RWPE1 (cell line): Measurements from ENCODE around the gene TGIF2.
A peak's percentile ranks its signal among the peaks of the same experiment; 100 is the strongest.

ENCODE experiments used
- CTCF ChIA-PET: fragments of 350-600 bp; sonication (Branson Sonifier 250); formaldehyde crosslinking; extraction: SDS; loops from one replicate; lab custom pipeline; 2021; lab: Yijun Ruan, JAX
- POLR2A ChIA-PET: fragments of 400-600 bp; formaldehyde crosslinking; extraction: SDS; loops from one replicate; lab custom pipeline; 2020; ENCODE audit warnings: antibody characterized with exemption; ENCODE audit not compliant: low non-redundant PET; lab: Yijun Ruan, JAX
- DNase-seq: peaks from one replicate; pipeline ENCODE4 v3.0.0; 2012; ENCODE audit warnings: low spot score
- H3K27ac ChIP-seq: fragments of 450-650 bp; 2 replicates; pipeline ENCODE4 v1.5.1; 2017
- CTCF ChIP-seq: fragments of 450-650 bp; conservative IDR thresholded peaks from 2 replicates; pipeline ENCODE4 v1.5.1; 2017; ENCODE audit warnings: low read depth, mild to moderate bottlenecking

Gene TGIF2

DNA sequence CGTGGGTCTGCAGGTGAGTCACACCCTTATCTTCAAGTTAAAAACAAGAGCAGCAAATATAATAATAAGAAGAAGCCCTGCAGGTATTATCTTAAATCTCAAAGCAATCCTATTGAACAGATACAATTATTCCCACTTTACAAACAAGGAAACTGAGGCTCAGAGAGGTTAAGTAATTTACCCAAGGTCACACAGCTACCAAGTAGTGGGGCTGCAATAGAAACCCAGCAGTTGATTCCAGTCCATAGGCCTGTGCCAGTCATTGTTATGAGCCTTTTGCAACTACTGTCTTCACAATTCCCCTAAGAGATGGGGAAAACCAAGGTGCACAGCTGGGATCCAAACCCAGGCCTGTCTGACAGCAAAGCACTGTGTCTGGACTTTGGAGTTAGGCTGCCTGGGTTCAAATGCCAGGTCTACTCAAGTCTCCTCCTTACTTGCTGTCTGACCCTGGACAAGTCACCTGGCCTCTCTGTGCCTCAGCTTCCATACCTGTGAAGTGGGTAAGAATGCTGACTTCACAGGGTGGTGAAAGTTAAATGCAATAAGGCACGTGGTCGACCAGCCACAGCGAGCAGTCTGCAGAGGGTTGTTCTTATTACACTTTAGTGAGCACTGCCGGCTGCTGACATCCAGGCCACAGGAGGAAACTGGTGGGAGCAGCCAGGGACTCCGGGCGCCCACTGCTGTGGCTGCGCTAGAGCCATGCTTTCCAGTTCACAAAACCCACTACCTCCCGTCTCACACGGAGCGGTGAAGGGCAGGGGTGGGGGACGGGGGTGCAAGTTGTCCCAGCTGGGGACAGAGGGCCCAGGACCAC is 26.0 kb upstream of the TGIF2 start:
- POLR2A ChIA-PET, result no interaction called here
- no peak for DNase-seq
- CTCF ChIA-PET, result interaction anchor here (0.6 to 1.0 kb wide), 2 partner anchors 50 to 345 kb away, joined by 3 to 4 read pairs; no protein-coding TSS in a partner anchor
- no peak for TF ChIP-seq CTCF
- no peak overlapping the region for H3K27ac ChIP-seq

- CTCF ChIA-PET, result interaction anchor here (0.6 to 0.8 kb wide), 2 partner anchors 9 to 49 kb away, joined by 3 to 4 read pairs; no protein-coding TSS in a partner anchor
- TF ChIP-seq CTCF, result no peak
- POLR2A ChIA-PET, result no interaction called here
- no peak overlapping the region for H3K27ac ChIP-seq
- no peak for DNase-seq
These were observed 25.4 kb upstream of the TGIF2 start for GRCh38 chr20:36548006-36548315.

- no peak overlapping the region for H3K27ac ChIP-seq
- POLR2A ChIA-PET, result no interaction called here
- no peak for DNase-seq
- TF ChIP-seq CTCF, result no peak
- CTCF ChIA-PET, result interaction anchor here (0.8 to 1.4 kb wide), 2 partner anchors 8 to 56 kb away, joined by 3 to 4 read pairs; partner anchors contain the start of gene RAB5IF
These were observed 24.4 kb upstream of the TGIF2 start for GRCh38 chr20:36548704-36549627.

- POLR2A ChIA-PET, result no interaction called here
- DNase-seq, result no peak
- no peak overlapping the region for H3K27ac ChIP-seq
- TF ChIP-seq CTCF, result no peak
- CTCF ChIA-PET, result interaction anchor here (0.8 to 1.5 kb wide), 3 partner anchors 56 to 347 kb away, joined by 3 to 5 read pairs (median 3); partner anchors contain the start of gene RAB5IF
These were observed 23.8 kb upstream of the TGIF2 start for GRCh38 chr20:36549628-36549941.

- POLR2A ChIA-PET, result no interaction called here
- DNase-seq, result no peak
- H3K27ac ChIP-seq, result peak overlapping the region; percentile 15
- TF ChIP-seq CTCF, result no peak
- CTCF ChIA-PET, result interaction anchor here (0.5 to 1.5 kb wide), 6 partner anchors 8 to 370 kb away, joined by 3 to 5 read pairs (median 3); partner anchors contain the start of genes MYL9 and RAB5IF
These were observed 23.2 kb upstream of the TGIF2 start for GRCh38 chr20:36549942-36550789.
